Cardiac fibroblast (primary cell): ENCODE results near the gene DAPK2.

ENCODE experiments used
- DNase-seq, 2 donors: peaks; one replicate each; pipeline versions ENCODE4 v3.0.0 to v3.0.0-alpha.2; 2010; ENCODE audit warnings: low read depth in 2 of 2
- H3K4me3 ChIP-seq, 2 donors: replicated peaks in 1 of 2; 1 replicate in 1 of 2; 2 replicates in 1 of 2; pipeline ENCODE4 v1.5.1; 2011; ENCODE audit warnings: low read depth in 2 of 2, low read length in 2 of 2, mild to moderate bottlenecking in 2 of 2, moderate library complexity in 1 of 2
- CTCF ChIP-seq: IDR thresholded peaks from one replicate; pipeline ENCODE4 v1.5.1; 2011; ENCODE audit warnings: low read depth, mild to moderate bottlenecking, low read length, inconsistent platforms

Gene DAPK2

DNA sequence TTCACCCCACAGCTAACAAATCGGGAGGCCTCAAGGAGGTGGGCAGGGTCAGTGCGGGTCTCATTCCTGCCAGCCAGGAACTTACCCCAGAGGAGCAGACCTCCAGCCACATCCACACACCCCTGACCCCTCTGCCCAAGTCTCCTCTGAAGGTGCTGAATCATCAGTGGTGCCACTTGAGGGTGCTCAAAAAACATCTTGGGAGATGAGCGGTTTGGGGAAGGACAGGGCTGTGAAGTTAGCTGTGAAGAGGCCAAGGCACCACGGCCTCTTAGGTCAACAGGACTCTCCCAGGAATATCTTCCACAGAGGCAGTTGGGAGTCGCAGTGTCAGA lies 1.2 kb downstream of the DAPK2 start:
- TF ChIP-seq CTCF = no peak
- no peak for DNase-seq
- H3K4me3 ChIP-seq = no peak overlapping the region

- H3K4me3 ChIP-seq = no peak overlapping the region
- no peak for TF ChIP-seq CTCF
- DNase-seq = no peak
Observed at GRCh38 chr15:64044300-64045100, 1.8 kb downstream of the DAPK2 start.

DNA sequence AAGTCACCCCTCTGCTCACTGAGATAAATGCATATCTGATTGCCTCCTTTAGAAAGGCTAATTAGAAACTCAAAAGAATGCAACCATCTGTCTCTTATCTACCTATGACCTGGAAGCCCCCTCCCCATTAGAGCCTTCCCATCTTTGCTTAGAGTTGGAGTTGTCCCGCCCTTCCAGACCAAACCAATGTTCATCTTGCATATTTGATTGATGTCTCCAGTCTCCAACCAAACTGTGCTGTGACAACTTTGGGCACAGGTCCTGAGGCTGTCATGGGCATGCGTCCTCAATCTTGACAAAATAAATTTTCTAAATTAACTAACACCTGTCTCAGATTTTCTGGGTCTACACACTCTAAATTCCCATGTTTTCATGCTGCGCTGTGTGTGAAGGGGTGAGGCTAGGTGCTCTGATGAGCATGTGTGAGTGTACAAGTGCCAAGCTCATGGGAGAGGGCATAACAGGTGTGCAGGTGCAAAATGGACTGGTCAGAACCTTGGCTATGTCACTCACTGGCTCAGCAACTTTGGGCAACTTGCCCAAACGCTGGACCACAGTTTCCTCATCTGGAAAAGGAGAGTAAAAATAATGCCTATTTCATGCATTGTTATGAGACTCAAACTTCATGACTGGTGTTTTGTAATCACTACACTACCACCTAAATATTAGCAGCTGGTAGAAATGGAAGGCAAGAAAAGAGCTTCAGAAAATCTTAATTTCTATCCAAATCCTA lies 7.2 kb downstream of the DAPK2 start:
- no peak for TF ChIP-seq CTCF
- H3K4me3 ChIP-seq = no peak overlapping the region
- DNase-seq = no peak

GRCh38 chr15:64037966-64038365 lies 8.3 kb downstream of the DAPK2 start:
- no peak overlapping the region for H3K4me3 ChIP-seq
- TF ChIP-seq CTCF = no peak
- DNase-seq = no peak

GRCh38 chr15:64037116-64037515 lies 9.2 kb downstream of the DAPK2 start:
- DNase-seq = no peak
- H3K4me3 ChIP-seq = no peak overlapping the region
- no peak for TF ChIP-seq CTCF

GRCh38 chr15:64035525-64035924 lies 10.8 kb downstream of the DAPK2 start:
- no peak for TF ChIP-seq CTCF
- DNase-seq = no peak
- H3K4me3 ChIP-seq = no peak overlapping the region

DNA sequence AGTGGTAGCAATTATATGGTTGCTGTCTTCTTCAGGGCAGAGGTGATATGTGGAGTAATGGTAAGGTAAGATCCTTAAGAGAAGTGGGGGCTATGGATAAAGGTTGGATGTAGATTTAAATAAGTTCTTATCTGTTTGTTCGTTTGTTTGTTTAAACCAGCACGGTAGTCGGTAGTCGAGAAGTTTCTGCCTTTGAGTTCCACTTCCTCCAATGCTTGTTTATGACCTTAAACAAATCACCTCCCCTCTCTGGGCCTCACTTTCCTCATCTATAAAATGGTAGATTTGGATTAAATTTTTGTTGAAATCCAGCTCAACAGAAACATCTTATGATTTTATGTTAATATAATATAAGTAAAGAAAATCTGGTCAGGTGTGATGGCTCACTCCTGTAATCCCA lies 11.8 kb downstream of the DAPK2 start:
- no peak overlapping the region for H3K4me3 ChIP-seq
- TF ChIP-seq CTCF = no peak
- DNase-seq = no peak
